T-helper 2 cell treated with Interferon-gamma antibody and Interleukin-4, amounts not matched to agents 100 ng/mL and 5 ng/mL, for 36 hours (primary cell): Measurements from ENCODE around the gene CORO7. TPM values are rescaled to one million over a fixed set of nuclear protein-coding genes. Genes with fewer than 3 reads are reported as not detected.
"Not testable (repeated sequence)": the region's sequence is repeated elsewhere in the genome, so short reads cannot be mapped to it uniquely, and the experiment has no call there.

Source experiments
- intact Hi-C: fragments of 100-400 bp; cut with micrococcal nuclease; formaldehyde crosslinking; loops from one replicate; pipeline ENCODE4 v1.15.1; 2023
- total RNA-seq: library from RNA; stranded (reverse); gene quantifications from 2 replicates; pipeline ENCODE4 v1.2.3, GENCODE V29; 2022

The CORO7 gene
- total RNA-seq, 1 donor from 2014 or later: 200 TPM

- intact Hi-C loops: no loop called here
These were observed 75.1 kb downstream of the CORO7 start for GRCh38 chr16:4341250-4341649.

- intact Hi-C loops: no loop called here
These were observed 76.0 kb downstream of the CORO7 start for GRCh38 chr16:4340443-4340842.

DNA sequence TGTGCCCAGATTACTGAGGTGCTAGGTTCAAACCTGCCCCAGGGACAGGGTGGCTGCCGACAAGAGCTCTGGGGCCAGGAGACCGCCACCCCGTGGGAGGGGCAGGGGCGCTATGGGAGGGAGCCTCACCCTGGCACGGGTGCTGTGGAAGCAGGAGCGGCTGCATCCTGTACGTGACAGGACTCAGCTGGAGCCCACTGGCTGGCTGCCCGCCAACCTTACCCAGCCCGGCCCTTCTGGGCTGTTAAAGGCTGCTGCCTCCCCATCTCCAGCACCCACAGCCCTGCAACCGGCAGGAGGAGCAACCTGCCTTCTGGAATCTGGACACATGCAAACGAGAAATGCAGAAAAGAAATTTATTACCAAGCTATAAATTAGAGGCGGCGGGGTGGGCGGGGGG is 76.5 kb downstream of the CORO7 start:
- intact Hi-C loops: no loop called here

DNA sequence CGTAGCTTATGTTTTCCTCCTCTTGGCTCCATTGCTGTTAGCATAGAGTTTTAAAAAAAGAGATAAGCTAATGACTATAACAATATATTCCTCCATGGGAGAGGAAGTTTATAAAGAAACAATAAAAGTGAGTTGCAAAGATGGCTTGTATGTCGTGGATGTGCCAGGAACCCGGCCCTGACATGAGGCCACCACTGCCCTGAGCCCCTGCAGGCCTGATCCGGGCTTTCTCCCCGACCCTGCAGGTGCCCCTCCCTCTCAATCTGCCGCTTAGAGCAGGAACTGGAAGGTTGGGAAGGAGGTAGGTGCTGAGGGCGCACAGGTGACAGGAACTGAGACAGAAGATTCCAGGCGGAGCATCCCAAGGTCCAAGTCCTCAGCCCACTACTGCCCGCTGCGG is 76.9 kb downstream of the CORO7 start:
- intact Hi-C loops: no loop called here

DNA sequence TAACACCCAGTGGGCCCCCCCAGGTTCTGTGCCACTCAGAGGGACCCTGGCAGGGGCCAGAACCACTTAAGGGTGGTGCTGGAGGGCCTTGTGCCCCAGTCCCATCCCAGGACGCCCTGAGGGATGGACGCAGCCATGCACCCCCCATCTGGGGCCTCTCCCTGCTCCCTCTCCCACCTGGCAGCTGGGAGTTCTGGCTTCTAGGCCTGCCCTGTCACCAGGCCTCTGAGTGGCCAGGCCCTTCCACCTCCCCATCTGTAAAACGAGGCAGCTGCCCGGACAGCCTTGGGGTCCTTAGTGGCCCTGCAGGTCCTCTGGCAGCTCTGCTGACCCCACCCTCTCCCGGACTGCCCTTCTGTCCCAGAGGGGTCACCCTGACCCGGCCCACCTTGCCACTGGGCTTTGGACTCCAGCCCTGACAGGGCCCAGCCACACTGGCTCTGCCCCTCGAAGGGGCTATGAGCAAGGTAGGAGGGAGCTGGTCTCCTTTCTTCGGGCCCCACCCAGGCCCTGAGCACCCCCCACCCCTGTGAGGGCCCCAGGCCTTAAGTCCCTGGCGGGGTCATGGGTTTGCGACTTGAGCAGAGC is 77.6 kb downstream of the CORO7 start:
- intact Hi-C loops: no loop called here

- intact Hi-C loops: no loop called here
These were observed 78.2 kb downstream of the CORO7 start for GRCh38 chr16:4338125-4338582.

DNA sequence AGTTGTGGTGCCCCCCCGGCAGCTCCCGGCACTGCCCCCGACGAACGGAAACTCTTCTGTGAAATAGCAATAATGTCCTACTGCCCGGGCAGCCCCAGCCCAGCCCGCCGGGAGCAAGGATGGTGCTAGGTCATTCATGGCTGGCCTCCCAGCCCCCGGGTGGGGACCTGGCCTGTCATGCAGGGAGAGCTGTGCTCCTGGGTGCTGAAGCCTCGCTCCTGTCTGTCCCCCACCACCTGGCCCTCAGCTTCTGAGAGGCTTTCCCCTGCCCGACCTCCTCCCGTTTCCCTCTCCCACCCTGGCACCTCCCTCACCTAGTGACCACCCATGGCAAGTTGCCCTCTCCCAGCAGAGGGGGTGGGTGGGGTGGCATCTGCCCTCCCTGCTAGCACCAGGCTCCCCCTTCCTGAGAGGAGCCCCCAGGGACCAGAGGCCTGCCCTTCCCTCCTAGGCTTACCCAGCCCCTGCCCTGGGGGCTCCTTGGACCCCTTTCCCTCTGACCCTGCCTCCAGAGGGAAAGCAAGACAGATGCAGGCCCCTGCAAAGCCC is 78.8 kb downstream of the CORO7 start:
- intact Hi-C loops: no loop called here

GRCh38 chr16:4336701-4337539 is 79.5 kb downstream of the CORO7 start:
- intact Hi-C loops: no loop called here

GRCh38 chr16:4334724-4335495 is 81.5 kb downstream of the CORO7 start:
- intact Hi-C loops: no loop called here

DNA sequence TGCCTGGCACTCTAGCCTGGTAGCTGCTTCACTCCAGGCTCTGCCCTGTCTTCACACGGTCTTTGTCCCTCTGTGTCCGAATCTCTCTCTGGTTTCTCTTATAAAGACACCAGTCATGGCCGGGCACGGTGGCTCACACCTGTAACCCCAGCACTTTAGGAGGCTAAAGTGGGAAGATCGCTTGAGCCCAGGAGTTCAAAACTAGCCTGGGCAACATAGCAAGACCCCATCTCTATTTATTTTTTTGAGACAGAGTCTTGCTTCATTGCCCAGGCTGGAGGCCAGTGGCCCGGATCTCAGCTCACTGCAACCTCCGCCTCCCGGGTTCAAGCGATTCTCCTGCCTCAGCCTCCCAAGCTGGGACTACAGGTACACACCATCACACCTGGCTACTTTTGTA is 82.7 kb downstream of the CORO7 start:
- intact Hi-C loops: not testable (repeated sequence)

GRCh38 chr16:4333308-4333638 is 83.1 kb downstream of the CORO7 start:
- intact Hi-C loops: no loop called here

DNA sequence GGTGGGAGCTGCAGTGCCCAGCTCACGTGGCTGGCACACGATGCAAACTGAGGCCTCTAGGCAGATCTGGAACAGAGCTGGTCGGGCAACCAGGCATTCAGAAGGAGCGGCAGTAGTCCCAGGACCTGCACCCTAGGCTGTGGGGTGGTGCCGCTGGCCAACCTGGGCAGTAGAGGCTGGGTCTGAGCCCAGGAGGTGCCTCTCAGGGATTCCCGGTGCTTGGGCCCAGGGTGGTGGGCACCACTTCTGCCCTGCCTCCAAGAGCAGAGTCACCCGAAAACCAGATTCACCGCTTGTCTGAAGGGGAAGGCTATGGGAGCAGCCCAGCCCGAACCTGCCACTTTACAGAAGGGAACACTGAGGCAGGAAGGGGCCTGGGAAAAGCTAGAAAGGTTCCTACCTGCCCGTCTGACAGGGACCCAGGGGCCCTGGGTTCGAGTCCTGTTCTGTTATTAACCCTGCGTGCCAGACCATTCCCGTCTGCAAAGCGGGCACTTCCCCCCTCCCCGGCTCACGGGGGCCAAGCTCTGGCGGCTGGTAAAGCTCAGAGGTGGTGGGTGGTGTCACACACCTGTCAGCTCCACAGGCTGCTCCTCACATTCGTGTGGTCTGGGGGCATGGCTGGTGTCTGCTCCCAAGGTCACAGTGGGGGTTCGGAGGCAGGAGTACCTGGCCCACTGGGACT is 83.6 kb downstream of the CORO7 start:
- intact Hi-C loops: no loop called here

- intact Hi-C loops: no loop called here
These were observed 84.3 kb downstream of the CORO7 start for GRCh38 chr16:4332083-4332482.

DNA sequence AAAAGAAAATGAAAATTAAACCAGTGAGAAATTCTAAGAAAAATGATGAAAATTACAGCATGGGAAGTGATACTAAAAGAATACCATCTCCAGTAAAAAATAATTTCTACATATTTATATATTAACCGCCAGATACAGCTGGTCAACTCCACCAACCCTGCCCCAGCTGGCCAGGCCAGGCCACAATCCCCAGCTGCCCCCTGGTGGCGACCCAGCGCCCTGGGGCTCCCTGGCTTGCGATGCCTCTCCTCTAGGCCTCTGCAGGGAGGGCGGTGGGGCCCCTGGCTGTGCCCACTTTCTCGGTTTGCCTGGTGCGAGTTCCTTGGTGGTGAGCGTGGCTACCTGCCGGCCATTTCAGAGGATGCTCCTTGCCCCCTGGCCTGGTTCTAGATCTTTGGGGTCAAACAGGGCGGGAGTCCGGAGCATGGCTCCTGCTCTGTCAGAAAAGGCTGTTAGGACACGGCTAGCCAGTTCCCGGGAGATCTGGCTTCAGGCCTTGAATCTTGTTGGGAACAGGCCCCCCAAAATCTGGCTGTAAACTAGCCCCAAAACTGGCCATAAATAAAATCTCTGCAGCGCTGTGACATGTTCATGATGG is 86.0 kb downstream of the CORO7 start:
- intact Hi-C loops: loop anchor here (1.0 kb wide), 1 partner anchor 42 kb away; no protein-coding TSS in a partner anchor

DNA sequence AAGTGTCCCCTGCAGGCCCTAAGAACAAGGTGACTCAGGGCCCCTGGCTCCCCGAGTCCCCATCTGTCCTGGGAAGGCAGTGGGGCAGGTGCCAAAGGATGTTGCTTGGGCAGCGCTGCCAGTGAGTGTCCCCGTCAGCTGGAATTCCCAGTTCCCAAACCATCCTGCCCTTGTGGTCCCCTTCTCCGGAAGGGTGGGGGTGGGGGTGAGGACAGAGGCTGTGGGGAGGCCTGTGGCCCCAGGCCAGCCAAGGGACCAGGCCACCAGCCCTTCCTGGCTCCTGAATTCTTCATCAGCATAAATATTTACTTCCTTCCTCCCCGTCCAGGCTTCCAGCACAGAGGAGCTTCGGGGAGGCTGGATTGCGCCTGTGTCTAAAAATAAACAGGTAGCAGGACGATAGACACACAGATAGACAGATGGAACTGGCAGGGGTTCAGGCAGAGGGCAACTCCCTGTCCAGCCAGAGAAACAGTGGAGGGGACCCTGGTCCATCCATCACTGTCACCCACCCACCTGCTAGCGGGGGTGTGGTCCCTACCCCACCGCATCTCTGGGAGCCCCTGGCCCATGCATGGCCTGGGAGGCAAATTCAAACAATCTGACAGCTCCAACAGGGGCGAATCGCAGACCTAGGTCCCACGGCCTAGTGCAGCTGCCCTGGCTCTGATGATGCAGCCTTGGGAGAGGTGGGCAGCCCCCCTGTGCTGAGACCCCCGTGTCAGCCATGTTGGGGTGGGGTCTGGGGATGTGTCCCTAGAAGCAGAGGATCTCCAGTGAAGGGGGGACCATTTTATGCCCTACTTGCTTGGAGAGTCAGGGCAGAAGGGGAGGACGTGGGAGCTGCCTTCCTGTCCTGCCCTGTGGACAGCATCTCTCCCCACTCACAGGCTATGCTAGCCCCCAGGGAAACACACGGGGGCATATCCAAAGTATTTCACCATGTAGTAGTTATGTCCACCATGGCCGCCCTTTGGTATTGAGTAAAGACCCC is 87.3 kb downstream of the CORO7 start:
- intact Hi-C loops: no loop called here

GRCh38 chr16:4328046-4328781 is 88.2 kb downstream of the CORO7 start:
- intact Hi-C loops: no loop called here

DNA sequence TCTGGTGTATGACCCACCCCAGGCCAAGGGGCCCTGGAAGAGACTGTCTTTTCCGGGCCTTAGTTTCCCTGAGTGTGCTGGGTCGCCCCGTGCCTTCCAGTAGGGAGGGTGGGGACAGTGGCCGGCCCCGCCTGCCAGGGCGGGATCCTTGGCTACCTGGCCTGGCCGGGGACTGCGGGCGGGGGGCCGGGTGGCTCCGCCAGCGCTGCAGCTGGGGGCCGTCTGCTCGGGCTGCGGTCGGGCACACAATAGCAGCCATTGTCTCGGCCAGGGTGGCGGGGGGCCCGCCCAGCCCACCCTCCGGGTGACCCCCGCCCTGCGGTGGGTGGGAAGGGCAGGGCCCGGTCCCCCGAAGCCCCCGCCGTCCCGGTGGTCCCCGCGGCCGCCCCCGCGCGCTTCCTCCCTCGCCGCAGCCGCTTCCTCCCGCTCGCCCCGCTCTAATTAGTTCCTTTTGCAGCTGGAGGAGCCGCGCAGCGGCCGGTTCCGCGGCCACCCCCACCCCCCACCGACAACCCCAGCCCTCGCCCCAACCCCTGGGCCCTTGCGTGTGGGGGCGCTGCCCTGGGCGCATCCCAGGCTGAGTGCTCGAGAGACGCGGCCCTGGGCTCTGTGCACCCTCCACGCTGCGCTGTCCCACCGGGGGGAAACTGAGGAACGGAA is 88.9 kb downstream of the CORO7 start:
- intact Hi-C loops: no loop called here

DNA sequence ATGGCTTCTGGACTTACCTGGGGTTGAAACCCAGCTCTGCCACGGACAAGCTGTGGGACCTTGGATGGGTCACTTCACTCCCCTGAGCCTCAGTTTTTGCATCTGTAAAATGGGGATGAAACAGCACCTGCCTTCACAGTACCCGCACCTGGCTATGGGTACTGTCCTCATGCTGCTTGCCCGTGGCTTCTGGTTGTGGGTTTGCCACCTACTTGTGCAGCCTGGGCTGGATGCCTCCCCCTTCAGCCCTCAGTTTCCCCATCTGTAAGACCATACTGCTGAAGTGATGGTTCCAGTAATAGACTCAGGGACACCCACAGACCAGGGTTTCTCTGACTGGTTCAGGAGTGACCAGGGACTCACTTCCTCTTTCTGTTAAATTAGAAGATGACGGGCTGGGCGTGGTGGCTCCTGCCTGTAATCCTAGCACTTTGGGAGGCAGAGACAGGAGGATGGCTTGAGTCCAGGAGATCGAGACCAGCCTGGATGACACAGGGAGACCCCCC is 91.1 kb downstream of the CORO7 start:
- intact Hi-C loops: no loop called here
